Astrocyte (in vitro differentiated cells and primary cell): ENCODE results near the gene CNGA4. TPM values are rescaled to one million over a fixed set of nuclear protein-coding genes. Genes with fewer than 3 reads are reported as not detected.

Source experiments
- DNase-seq: peaks from one replicate; pipeline ENCODE4 v3.0.0-alpha.2; 2010; ENCODE audit warnings: low read depth
- FAIRE-seq: peaks from 2 replicates; lab custom pipeline; 2011; peaks lifted over from hg19 to GRCh38; lab: Jason Lieb, UNC
- H2AFZ ChIP-seq: 2 replicates; pipeline ENCODE4 v1.6.0; 2012; ENCODE audit warnings: low read depth, low read length, inconsistent platforms
- H3K27ac ChIP-seq: 2 replicates; pipeline ENCODE4 v1.5.1; 2011; ENCODE audit warnings: low read depth, low read length, inconsistent platforms
- H3K27me3 ChIP-seq: 2 replicates; pipeline ENCODE4 v1.6.0; 2011; ENCODE audit warnings: low read length, inconsistent platforms; ENCODE audit not compliant: insufficient read depth
- H3K36me3 ChIP-seq: 2 replicates; pipeline ENCODE4 v1.5.1; 2011; ENCODE audit warnings: low read length, inconsistent platforms; ENCODE audit not compliant: insufficient read depth
- H3K4me1 ChIP-seq: 2 replicates; pipeline ENCODE4 v1.5.1; 2011; ENCODE audit warnings: low read length, inconsistent platforms; ENCODE audit not compliant: insufficient read depth
- H3K4me2 ChIP-seq: 2 replicates; pipeline ENCODE4 v1.6.0; 2012; ENCODE audit warnings: low read length, inconsistent platforms
- H3K4me3 ChIP-seq: 2 replicates; pipeline ENCODE4 v1.5.1; 2011; ENCODE audit warnings: low read depth, mild to moderate bottlenecking, low read length, inconsistent platforms; ENCODE audit not compliant: insufficient read depth
- H3K79me2 ChIP-seq: 2 replicates; pipeline ENCODE4 v1.6.0; 2012; ENCODE audit warnings: mild to moderate bottlenecking, low read length, inconsistent platforms; ENCODE audit not compliant: insufficient read depth
- H3K9ac ChIP-seq: 2 replicates; pipeline ENCODE4 v1.6.0; 2012; ENCODE audit warnings: mild to moderate bottlenecking, low read length, inconsistent platforms
- H3K9me3 ChIP-seq: 2 replicates; pipeline ENCODE4 v1.5.1; 2012; ENCODE audit warnings: low read depth, mild to moderate bottlenecking, low read length, inconsistent platforms; ENCODE audit not compliant: insufficient read depth
- H4K20me1 ChIP-seq: 2 replicates; pipeline ENCODE4 v1.6.0; 2012; ENCODE audit warnings: low read length, inconsistent platforms; ENCODE audit not compliant: insufficient read depth
- H3K27ac Mint-ChIP-seq: one replicate; pipeline ENCODE4 v1.8.0; 2021; ENCODE audit warnings: mild to moderate bottlenecking, mixed read lengths; ENCODE audit not compliant: unreplicated experiment
- H3K27me3 Mint-ChIP-seq: one replicate; pipeline ENCODE4 v1.8.0; 2021; ENCODE audit warnings: low read depth, mixed read lengths; ENCODE audit not compliant: unreplicated experiment
- H3K36me3 Mint-ChIP-seq: one replicate; pipeline ENCODE4 v1.8.0; 2021; ENCODE audit warnings: low read depth, mixed read lengths; ENCODE audit not compliant: unreplicated experiment
- H3K4me1 Mint-ChIP-seq: one replicate; pipeline ENCODE4 v1.8.0; 2021; ENCODE audit warnings: low read depth, mixed read lengths; ENCODE audit not compliant: unreplicated experiment
- H3K4me3 Mint-ChIP-seq: one replicate; pipeline ENCODE4 v1.8.0; 2021; ENCODE audit warnings: mild to moderate bottlenecking, moderate library complexity, mixed read lengths; ENCODE audit not compliant: unreplicated experiment
- H3K9me3 Mint-ChIP-seq: one replicate; pipeline ENCODE4 v1.8.0; 2021; ENCODE audit warnings: mild to moderate bottlenecking, mixed read lengths; ENCODE audit not compliant: unreplicated experiment
- CTCF ChIP-seq: IDR thresholded peaks from 2 replicates; pipeline ENCODE4 v1.5.1; 2011; ENCODE audit warnings: low read depth, mild to moderate bottlenecking, inconsistent platforms, low read length, moderate library complexity; ENCODE audit not compliant: insufficient read depth
- EZH2 ChIP-seq: IDR thresholded peaks from 2 replicates; pipeline ENCODE4 v1.6.1; 2012; ENCODE audit warnings: mild to moderate bottlenecking, low read length, inconsistent platforms; ENCODE audit not compliant: insufficient read depth
- total RNA-seq: library from RNA; stranded (reverse); gene quantifications from 2 replicates; pipeline ENCODE4 v1.2.1, GENCODE V29; 2021

Gene CNGA4
- total RNA-seq, 1 donor from 2014 or later: 0.16 TPM

GRCh38 chr11:6258571-6259081, 19.7 kb downstream of the CNGA4 start:
- H3K4me1 Mint-ChIP-seq: peaks cover 3% of the 10 kb centered on the region
- Histone ChIP-seq H3K9ac (no peak overlapping the region), H3K27me3 (peaks cover 62% of the 10 kb centered on the region), H3K4me3 (no peak overlapping the region), H3K79me2 (no peaks in the 10 kb centered on the region), H3K36me3 (no peaks in the 10 kb centered on the region), H3K4me1 (peaks cover 5% of the 10 kb centered on the region), H4K20me1 (no peaks in the 10 kb centered on the region), H3K9me3 (no peaks in the 10 kb centered on the region), H3K27ac (no peak overlapping the region), H2AFZ (peak overlapping the region; percentile 32), H3K4me2 (peak overlapping the region; percentile 77)
- H3K36me3 Mint-ChIP-seq: no peaks in the 10 kb centered on the region
- TF ChIP-seq EZH2: no peak
- TF ChIP-seq CTCF: no peak
- peak overlapping the region; percentile 73 for H3K4me3 Mint-ChIP-seq
- H3K27ac Mint-ChIP-seq: no peak overlapping the region
- no peak for FAIRE-seq
- peaks cover 5% of the 10 kb centered on the region for H3K27me3 Mint-ChIP-seq
- H3K9me3 Mint-ChIP-seq: no peaks in the 10 kb centered on the region
- DNase-seq: no peak

- Mint-ChIP-seq H3K4me3 (no peak overlapping the region), H3K4me1 (peaks cover 3% of the 10 kb centered on the region), H3K27me3 (peaks cover 14% of the 10 kb centered on the region), H3K27ac (no peak overlapping the region), H3K36me3 (no peaks in the 10 kb centered on the region), H3K9me3 (no peaks in the 10 kb centered on the region)
- Histone ChIP-seq H3K4me2 (no peak overlapping the region), H3K79me2 (no peaks in the 10 kb centered on the region), H3K9ac (no peak overlapping the region), H3K4me3 (no peak overlapping the region), H3K9me3 (no peaks in the 10 kb centered on the region), H4K20me1 (no peaks in the 10 kb centered on the region), H3K4me1 (peaks cover 5% of the 10 kb centered on the region), H3K27me3 (peaks cover 65% of the 10 kb centered on the region), H3K36me3 (no peaks in the 10 kb centered on the region), H2AFZ (no peak overlapping the region), H3K27ac (no peak overlapping the region)
- FAIRE-seq: no peak
- TF ChIP-seq CTCF: no peak
- no peak for TF ChIP-seq EZH2
- no peak for DNase-seq
These were observed 21.4 kb downstream of the CNGA4 start for GRCh38 chr11:6260207-6260726.

- Histone ChIP-seq H3K4me3 (no peak overlapping the region), H2AFZ (no peak overlapping the region), H4K20me1 (no peaks in the 10 kb centered on the region), H3K27me3 (peaks cover 38% of the 10 kb centered on the region), H3K4me2 (no peak overlapping the region), H3K79me2 (no peaks in the 10 kb centered on the region), H3K36me3 (no peaks in the 10 kb centered on the region), H3K9me3 (no peaks in the 10 kb centered on the region), H3K4me1 (peaks cover 5% of the 10 kb centered on the region), H3K9ac (no peak overlapping the region), H3K27ac (no peak overlapping the region)
- H3K4me1 Mint-ChIP-seq: peaks cover 3% of the 10 kb centered on the region
- TF ChIP-seq CTCF: no peak
- TF ChIP-seq EZH2: no peak
- FAIRE-seq (no peak), DNase-seq (no peak)
- no peaks in the 10 kb centered on the region for H3K9me3 Mint-ChIP-seq
- H3K36me3 Mint-ChIP-seq: no peaks in the 10 kb centered on the region
- no peak overlapping the region for H3K27ac Mint-ChIP-seq
- no peak overlapping the region for H3K4me3 Mint-ChIP-seq
- H3K27me3 Mint-ChIP-seq: peaks cover 19% of the 10 kb centered on the region
These were observed 24.8 kb downstream of the CNGA4 start for GRCh38 chr11:6263662-6264061.
